B cell (primary cell): ENCODE data around the gene CD276. TPM values are rescaled to one million over a fixed set of nuclear protein-coding genes. Genes with fewer than 3 reads are reported as not detected.

Source experiments
- ATAC-seq: fragments of 200-7000 bp; cut with Tn5 transposase; one replicate; pipeline ENCODE4 v1.10.0; 2021; ENCODE audit warnings: low read depth, mild to moderate bottlenecking, moderate number of reproducible peaks, moderate library complexity
- CTCF ChIA-PET: fragments of 350-600 bp; sonication (Branson Sonifier 250); formaldehyde crosslinking; loops from one replicate; lab custom pipeline; 2021; ENCODE audit warnings: antibody characterized with exemption, inconsistent platforms; lab: Charles Lee
- POLR2A ChIA-PET: fragments of 350-600 bp; sonication (Branson Sonifier 250); formaldehyde crosslinking; loops from one replicate; lab custom pipeline; 2021; ENCODE audit warnings: antibody characterized with exemption; lab: Charles Lee
- DNase-seq: peaks from one replicate; pipeline ENCODE4 v3.0.0; 2013
- H2AFZ ChIP-seq: 2 replicates; pipeline ENCODE4 v1.6.1; 2012; ENCODE audit warnings: mild to moderate bottlenecking, low read depth, low read length; ENCODE audit not compliant: insufficient read depth, poor library complexity, severe bottlenecking
- H3K27ac ChIP-seq, 2 donors: 1 replicate in 1 of 2; 2 replicates in 1 of 2; pipeline ENCODE4 v1.5.1; 2012 to 2013; ENCODE audit warnings: low read length in 2 of 2, mild to moderate bottlenecking in 2 of 2, moderate library complexity in 1 of 2
- H3K27me3 ChIP-seq, 4 experiments: fragments of 200-600 bp in 1 of 4; sonication (generic) in 1 of 4; replicated peaks in 1 of 4; 1 replicate in 2 of 4; 2 replicates in 2 of 4; pipeline versions ENCODE4 v1.6.1 to v1.7.0; 2013 to 2016; ENCODE audit warnings: low read length in 3 of 4, mild to moderate bottlenecking in 2 of 4, mixed read lengths in 1 of 4, moderate library complexity in 1 of 4; ENCODE audit not compliant: insufficient read depth in 4 of 4, control insufficient read depth in 3 of 4; ENCODE audit errors: control extremely low read depth in 1 of 4
- H3K36me3 ChIP-seq, 2 experiments: replicated peaks in 1 of 2; 1 replicate in 1 of 2; 2 replicates in 1 of 2; pipeline versions ENCODE4 v1.6.1 to v1.7.1; 2013; ENCODE audit warnings: low read length in 1 of 2; ENCODE audit not compliant: insufficient read depth in 2 of 2, control insufficient read depth in 1 of 2; ENCODE audit errors: control extremely low read depth in 1 of 2, extremely low read depth in 1 of 2
- H3K4me1 ChIP-seq, 2 donors: fragments of 200-600 bp in 1 of 2; sonication (generic) in 1 of 2; 1 replicate in 1 of 2; 2 replicates in 1 of 2; pipeline versions ENCODE4 v1.5.1 to v1.6.1; 2013 to 2017; ENCODE audit warnings: low read length in 2 of 2; ENCODE audit not compliant: control insufficient read depth in 2 of 2, insufficient read depth in 2 of 2
- H3K4me2 ChIP-seq: replicated peaks from 2 replicates; pipeline ENCODE3; 2012; ENCODE audit warnings: mild to moderate bottlenecking, low read depth, low read length; ENCODE audit not compliant: poor library complexity, severe bottlenecking
- H3K4me3 ChIP-seq, 5 experiments: fragments of 200-600 bp in 1 of 5; sonication (generic) in 1 of 5; 1 replicate in 3 of 5; 2 replicates in 2 of 5; pipeline versions ENCODE4 v1.5.1 to v1.7.0; 2011 to 2016; ENCODE audit warnings: low read length in 4 of 5, mild to moderate bottlenecking in 4 of 5, low read depth in 2 of 5, control low read depth in 1 of 5, moderate library complexity in 1 of 5; ENCODE audit not compliant: insufficient read depth in 1 of 5; ENCODE audit errors: control extremely low read depth in 1 of 5, extremely low read depth in 1 of 5
- H3K79me2 ChIP-seq: fragments of 200-600 bp; sonication (generic); one replicate; pipeline ENCODE4 v1.6.0; 2016; ENCODE audit warnings: low read length; ENCODE audit not compliant: control insufficient read depth, insufficient read depth
- H3K9ac ChIP-seq: fragments of 200-600 bp; sonication (generic); 2 replicates; pipeline ENCODE4 v1.6.1; 2017; ENCODE audit warnings: mild to moderate bottlenecking, low read length, moderate library complexity
- H3K9me3 ChIP-seq, 3 donors: one replicate each; pipeline versions ENCODE4 v1.6.1 to v1.7.1; 2013; ENCODE audit warnings: low read length in 2 of 3; ENCODE audit not compliant: control insufficient read depth in 2 of 3, insufficient read depth in 1 of 3; ENCODE audit errors: control extremely low read depth in 1 of 3
- H4K20me1 ChIP-seq: 2 replicates; pipeline ENCODE4 v1.6.0; 2012; ENCODE audit warnings: mild to moderate bottlenecking, low read length; ENCODE audit not compliant: insufficient read depth, control insufficient read depth, poor library complexity, severe bottlenecking
- H3K27ac Mint-ChIP-seq: one replicate; pipeline ENCODE4 v1.8.0; 2021; ENCODE audit warnings: mixed read lengths
- H3K27me3 Mint-ChIP-seq: one replicate; pipeline ENCODE4 v1.8.0; 2021; ENCODE audit warnings: mixed read lengths
- H3K4me1 Mint-ChIP-seq: one replicate; pipeline ENCODE4 v1.8.0; 2021; ENCODE audit warnings: mixed read lengths
- H3K4me3 Mint-ChIP-seq: one replicate; pipeline ENCODE4 v1.8.0; 2021; ENCODE audit warnings: mixed read lengths
- H3K9me3 Mint-ChIP-seq: one replicate; pipeline ENCODE4 v1.8.0; 2022; ENCODE audit warnings: mixed read lengths; ENCODE audit not compliant: insufficient read depth
- CTCF ChIP-seq: fragments of 200-600 bp; IDR thresholded peaks from one replicate; pipeline ENCODE4 v1.8.0; 2022; ENCODE audit warnings: antibody characterized with exemption, mild to moderate bottlenecking
- EZH2 ChIP-seq: IDR thresholded peaks from 2 replicates; pipeline ENCODE4 v1.6.1; 2012; ENCODE audit warnings: borderline replicate concordance, low read depth, mild to moderate bottlenecking, moderate library complexity, low read length; ENCODE audit not compliant: insufficient read depth, poor library complexity, severe bottlenecking
- WGBS: methylation state at CpG from one replicate; pipeline ENCODE4 v1.1.5; 2013; ENCODE audit warnings: missing lambda C conversion rate; ENCODE audit not compliant: insufficient coverage; 5-methylcytosine and 5-hydroxymethylcytosine counted together
- intact Hi-C: fragments of 100-400 bp; cut with micrococcal nuclease; formaldehyde crosslinking; loops from one replicate; pipeline ENCODE4 v1.10.0; 2022
- polyA plus RNA-seq: library from polyadenylated mRNA; depleted of rRNA; stranded (reverse); fragments of >200 nt; gene quantifications from 2 replicates; pipeline ENCODE4 v1.2.3, GENCODE V29; 2012
- total RNA-seq, 2 donors: library from RNA; stranded (reverse); fragments of 120-200 nt in 1 of 2; gene quantifications; 1 replicate in 1 of 2; 2 replicates in 1 of 2; pipeline versions ENCODE4 v1.2.3 to v1.2.4, GENCODE V29; 2013 to 2022

The CD276 gene
- total and polyA plus RNA-seq, 2 donors (not counting 1 experiment from before 2014, with no cell fraction given) = not detected

- CTCF ChIA-PET = interaction anchor here (4.9 kb wide), 1 partner anchor 21 kb away, joined by 55 read pairs; no protein-coding TSS in a partner anchor
- DNase-seq = no peak
Observed at GRCh38 chr15:73679180-73679579, 5.0 kb upstream of the CD276 start.

GRCh38 chr15:73679964-73680363 lies 4.2 kb upstream of the CD276 start:
- H3K4me1 ChIP-seq = peaks cover 9 to 10% of the 10 kb centered on the region in 2 donors
- H3K9me3 ChIP-seq = no peaks in the 10 kb centered on the region
- Mint-ChIP-seq H3K9me3 (no peaks in the 10 kb centered on the region), H3K4me1 (peaks cover 6% of the 10 kb centered on the region), H3K27ac (no peak overlapping the region), H3K4me3 (no peak overlapping the region), H3K27me3 (peaks cover 36% of the 10 kb centered on the region)
- H3K9ac ChIP-seq = no peak overlapping the region
- H4K20me1 ChIP-seq = no peaks in the 10 kb centered on the region
- no peak overlapping the region for H3K4me2 ChIP-seq
- no peak overlapping the region for H2AFZ ChIP-seq
- DNase-seq (no peak), ATAC-seq (no peak)
- 100% methylated on average over 4 of the region's 6 CpGs for WGBS
- no peak overlapping the region for H3K27ac ChIP-seq
- TF ChIP-seq CTCF (no peak), EZH2 (no peak)
- CTCF ChIA-PET = interaction anchor here (4.9 kb wide), 1 partner anchor 20 kb away, joined by 55 read pairs; no protein-coding TSS in a partner anchor
- H3K27me3 ChIP-seq = peaks cover 0 to 22% (median 11%) of the 10 kb centered on the region in 4 experiments
- no peak overlapping the region for H3K4me3 ChIP-seq
- intact Hi-C loops = no loop called here
- POLR2A ChIA-PET = no interaction called here
- H3K79me2 ChIP-seq = no peaks in the 10 kb centered on the region
- H3K36me3 ChIP-seq = no peaks in the 10 kb centered on the region

More at GRCh38 chr15:73679180-73679579, 5.0 kb upstream of the CD276 start:
- peaks cover 3 to 4% of the 10 kb centered on the region in 2 donors for H3K4me1 ChIP-seq
- H3K9ac ChIP-seq = no peak overlapping the region
- Mint-ChIP-seq H3K9me3 (no peaks in the 10 kb centered on the region), H3K4me3 (no peak overlapping the region), H3K4me1 (peaks cover 3% of the 10 kb centered on the region), H3K27me3 (peaks cover 40% of the 10 kb centered on the region), H3K27ac (no peak overlapping the region)
- no peaks in the 10 kb centered on the region for H3K79me2 ChIP-seq
- H3K36me3 ChIP-seq = no peaks in the 10 kb centered on the region
- no peak for TF ChIP-seq EZH2
- TF ChIP-seq CTCF = no peak
- no peaks in the 10 kb centered on the region for H4K20me1 ChIP-seq
- H3K27ac ChIP-seq = no peak overlapping the region
- intact Hi-C loops = no loop called here
- H3K4me3 ChIP-seq = no peak overlapping the region
- peaks cover 0 to 17% (median 9%) of the 10 kb centered on the region in 4 experiments for H3K27me3 ChIP-seq
- no peak for ATAC-seq
- POLR2A ChIA-PET = no interaction called here
- no peak overlapping the region for H2AFZ ChIP-seq
- WGBS = 77% methylated on average over 3 of the region's 3 CpGs
- no peak overlapping the region for H3K4me2 ChIP-seq
- no peaks in the 10 kb centered on the region for H3K9me3 ChIP-seq
